ENCODE results near the gene SH3GLB1. TPM values are rescaled to one million over a fixed set of nuclear protein-coding genes. Genes with fewer than 3 reads are reported as not detected.

Gene SH3GLB1
- total and polyA plus RNA-seq, 2 donors (not counting 3 experiments of a cell fraction or from before 2014, with no cell fraction given), result 43.7 to 140 TPM

GRCh38 chr1:86758570-86758969 lies 54.2 kb downstream of the SH3GLB1 start:
- no peaks in the 10 kb centered on the region for H4K20me1 ChIP-seq (replicated peaks; ENCODE audit: control insufficient read depth, extremely low read depth, insufficient read depth, low read length)
- dilution Hi-C loops (cut with MboI; ENCODE audit: extremely low pct_ligation_motif_present, low sequenced_read_pairs), result no loop called here
- FAIRE-seq (no peak), DNase-seq (ENCODE audit: low read depth, low spot score) (no peak)
- H3K4me2 ChIP-seq (ENCODE audit: insufficient read depth, low read length), result no peak overlapping the region
- H3K9ac ChIP-seq (replicated peaks; ENCODE audit: extremely low read depth, insufficient read depth, low read length), result no peak overlapping the region
- intact Hi-C loops (cut with micrococcal nuclease), result no loop called here
- H3K27ac ChIP-seq (ENCODE audit: insufficient read depth, low read depth, low read length), result no peak overlapping the region
- CTCF ChIA-PET, result interaction anchor here (0.7 to 1.4 kb wide), 5 partner anchors 9 to 23 kb away, joined by 3 to 4 read pairs (median 3); no protein-coding TSS in a partner anchor
- no peaks in the 10 kb centered on the region for H3K9me3 ChIP-seq (replicated peaks; ENCODE audit: control insufficient read depth, insufficient read depth, low read length)
- no peaks in the 10 kb centered on the region for H3K9me1 ChIP-seq (replicated peaks; ENCODE audit: control insufficient read depth, extremely low read depth, insufficient read depth, low read length)
- no peak overlapping the region for H3K4me3 ChIP-seq (replicated peaks in 1 of 3; ENCODE audit: insufficient read depth in 1 of 3, low read depth in 1 of 3, low read length in 3 of 3)
- no peaks in the 10 kb centered on the region for H3K36me3 ChIP-seq (ENCODE audit: control insufficient read depth in 2 of 2, extremely low read depth in 1 of 2, insufficient read depth in 2 of 2, low read length in 2 of 2)
- no peak overlapping the region for H2AFZ ChIP-seq (ENCODE audit: low read depth, low read length)
- no peaks in the 10 kb centered on the region for H3K4me1 ChIP-seq (ENCODE audit: control insufficient read depth, extremely low read depth, insufficient read depth, low read length)
- POLR2A ChIA-PET, result no interaction called here
- peaks cover 0 to 5% of the 10 kb centered on the region in 2 experiments for H3K27me3 ChIP-seq (ENCODE audit: control insufficient read depth in 2 of 2, insufficient read depth in 2 of 2, low read length in 2 of 2)
- no peaks in the 10 kb centered on the region for H3K79me2 ChIP-seq (ENCODE audit: control insufficient read depth, insufficient read depth, low read length)
- BruUV-seq (replicated peaks), result no TSS peak
- TF ChIP-seq JUN (IDR thresholded peaks at IDR 0.05; ENCODE audit: borderline replicate concordance, insufficient read depth, insufficient read length, low read depth) (no peak), MAX (IDR thresholded peaks at IDR 0.05; ENCODE audit: insufficient read depth, insufficient read length) (no peak), GATA2 (IDR thresholded peaks at IDR 0.05; ENCODE audit: insufficient read depth, insufficient read length, low read depth, low read length) (no peak), FOS (IDR thresholded peaks at IDR 0.05; ENCODE audit: borderline replicate concordance, insufficient read depth, low read length) (no peak), MYC (IDR thresholded peaks at IDR 0.05; ENCODE audit: low read depth, low read length) (no peak), EZH2 (IDR thresholded peaks at IDR 0.05; ENCODE audit: borderline replicate concordance, low read depth, low read length, severe bottlenecking) (no peak), POLR2A (IDR thresholded peaks at IDR 0.05; ENCODE audit: low read depth, low read length) (no peak), CTCF (IDR thresholded peaks at IDR 0.05; ENCODE audit: extremely low read depth in 1 of 2, insufficient read depth in 1 of 2, low read depth in 1 of 2, low read length in 2 of 2) (no peak), POLR2AphosphoS5 (IDR thresholded peaks at IDR 0.05; ENCODE audit: insufficient read depth, low read depth, low read length) (no peak)
